Stomach (tissue), 9 donors: Measurements from ENCODE around the gene ATP11C. TPM values are rescaled to one million over a fixed set of nuclear protein-coding genes. Genes with fewer than 3 reads are reported as not detected.
A peak's percentile ranks its signal among the peaks of the same experiment; 100 is the strongest.

ENCODE experiments used
- DNase-seq, 2 donors: peaks; one replicate each; pipeline versions ENCODE4 v3.0.0 to v3.0.0-alpha.2; 2013 to 2019
- H3K27ac ChIP-seq, 5 donors: fragments of 200-600 bp in 4 of 5; sonication (generic) in 4 of 5; one replicate each; pipeline ENCODE4 v1.5.1; 2013 to 2019; ENCODE audit warnings: mild to moderate bottlenecking in 1 of 5, moderate library complexity in 1 of 5
- H3K27me3 ChIP-seq, 3 donors: fragments of 200-600 bp; sonication (generic); one replicate each; pipeline ENCODE4 v1.5.1; 2017 to 2019; ENCODE audit warnings: mixed run types in 1 of 3
- H3K36me3 ChIP-seq, 4 donors: fragments of 200-600 bp; sonication (generic); 1 replicate in 3 of 4; 2 replicates in 1 of 4; pipeline ENCODE4 v1.5.1; 2016 to 2019
- H3K4me1 ChIP-seq, 4 donors: fragments of 200-600 bp; sonication (generic); one replicate each; pipeline ENCODE4 v1.5.1; 2016 to 2019
- H3K4me3 ChIP-seq, 4 donors: fragments of 200-600 bp; sonication (generic) in 3 of 4; one replicate each; pipeline ENCODE4 v1.5.1; 2016 to 2019; ENCODE audit warnings: mild to moderate bottlenecking in 1 of 4
- H3K9me3 ChIP-seq, 4 donors: fragments of 200-600 bp; sonication (generic); one replicate each; pipeline ENCODE4 v1.5.1; 2016 to 2019
- CTCF ChIP-seq, 7 experiments: fragments of 450-650 bp in 4 of 7; fragments of 200-600 bp in 3 of 7; sonication (generic) in 3 of 7; IDR thresholded peaks; one replicate each; pipeline ENCODE4 v1.5.1; 2016 to 2019; ENCODE audit warnings: antibody characterized with exemption in 7 of 7, control low read depth in 2 of 7, mild to moderate bottlenecking in 1 of 7
- EP300 ChIP-seq: sonication (generic); formaldehyde crosslinking; IDR thresholded peaks from one replicate; pipeline ENCODE4 v1.6.1; 2017; ENCODE audit warnings: antibody characterized with exemption
- POLR2A ChIP-seq, 4 donors: fragments of 450-650 bp; IDR thresholded peaks; one replicate each; pipeline ENCODE4 v1.6.1; 2016; ENCODE audit warnings: antibody characterized with exemption in 4 of 4, control low read depth in 2 of 4, mild to moderate bottlenecking in 1 of 4, moderate library complexity in 1 of 4
- POLR2AphosphoS5 ChIP-seq, 3 donors: sonication (generic); formaldehyde crosslinking; IDR thresholded peaks; one replicate each; pipeline ENCODE4 v1.6.1; 2016; ENCODE audit warnings: antibody characterized with exemption in 3 of 3
- WGBS, 5 donors: extraction: QIAGEN DNeasy Blood & Tissue Kit in 3 of 5; methylation state at CpG; one replicate each; pipeline versions ENCODE4 v1.1.5 to v1.1.7; 2013 to 2018; 5-methylcytosine and 5-hydroxymethylcytosine counted together
- intact Hi-C: fragments of 100-400 bp; cut with DNase I; formaldehyde crosslinking; loops from one replicate; pipeline ENCODE4 v1.15.1; 2023; ENCODE audit warnings: low total_unique reads
- polyA plus RNA-seq, 3 donors: library from polyadenylated mRNA; stranded (reverse); fragments of 200-250 nt; gene quantifications; one replicate each; pipeline ENCODE4 v1.2.3, GENCODE V29; 2013
- total RNA-seq, 5 donors: library from RNA; depleted of rRNA; stranded (reverse); fragments of >200 nt; gene quantifications; one replicate each; pipeline versions ENCODE4 v1.1.0 to v1.2.3, GENCODE V29; 2014 to 2016
- donor health status: healthy with polysubstance abuse.
- donor health status: Bipolar disorder and iron deficiency.
- donor health status: healthy.

ATP11C gene
- total and polyA plus RNA-seq, 8 donors = 3.3 to 46.4 (median 10.9) TPM

GRCh38 chrX:139783030-139783429 is 149.8 kb downstream of the ATP11C start:
- H3K27ac ChIP-seq = no peak overlapping the region
- TF ChIP-seq POLR2A (IDR thresholded peaks at IDR 0.05) (no peak), EP300 (no peak), CTCF (IDR thresholded peaks at IDR 0.05) (no peak), POLR2AphosphoS5 (IDR thresholded peaks at IDR 0.05) (no peak)
- H3K9me3 ChIP-seq = no peaks in the 10 kb centered on the region
- WGBS, 5 donors = 84 to 98% (median 93%) methylated on average over 3 of the region's 3 CpGs
- intact Hi-C loops = no loop called here
- no peak for DNase-seq
- H3K27me3 ChIP-seq = no peaks in the 10 kb centered on the region
- no peak overlapping the region for H3K4me3 ChIP-seq
- H3K36me3 ChIP-seq = peaks cover 0 to 40% (median 27%) of the 10 kb centered on the region in 4 donors
- H3K4me1 ChIP-seq = no peaks in the 10 kb centered on the region

- TF ChIP-seq POLR2AphosphoS5 (IDR thresholded peaks at IDR 0.05) (no peak), POLR2A (IDR thresholded peaks at IDR 0.05) (no peak), EP300 (no peak), CTCF (IDR thresholded peaks at IDR 0.05) (no peak)
- Histone ChIP-seq H3K27me3 (no peaks in the 10 kb centered on the region), H3K4me1 (no peaks in the 10 kb centered on the region), H3K9me3 (peaks cover 0 to 13% (median 3%) of the 10 kb centered on the region in 4 donors), H3K4me3 (no peak overlapping the region), H3K27ac (no peak overlapping the region), H3K36me3 (peaks cover 0 to 38% (median 23%) of the 10 kb centered on the region in 4 donors)
- no peak for DNase-seq
- 89 to 97% (median 94%) methylated on average over 3 of the region's 3 CpGs for WGBS, 5 donors
- intact Hi-C loops = no loop called here
Observed at GRCh38 chrX:139776599-139776998, 156.3 kb downstream of the ATP11C start.

GRCh38 chrX:139770366-139770765 is 162.5 kb downstream of the ATP11C start:
- 90 to 100% (median 96%) methylated on average over 2 of the region's 2 CpGs for WGBS, 5 donors
- Histone ChIP-seq H3K27me3 (no peaks in the 10 kb centered on the region), H3K27ac (no peak overlapping the region), H3K4me3 (no peak overlapping the region), H3K36me3 (peaks cover 0 to 52% (median 47%) of the 10 kb centered on the region in 4 donors), H3K4me1 (no peaks in the 10 kb centered on the region), H3K9me3 (peaks cover 0 to 13% (median 3%) of the 10 kb centered on the region in 4 donors)
- no peak for DNase-seq
- no peak for TF ChIP-seq POLR2A (IDR thresholded peaks at IDR 0.05)
- no peak for TF ChIP-seq EP300
- no peak for TF ChIP-seq POLR2AphosphoS5 (IDR thresholded peaks at IDR 0.05)
- TF ChIP-seq CTCF (IDR thresholded peaks at IDR 0.05) = no peak
- intact Hi-C loops = no loop called here

- no peak for TF ChIP-seq CTCF (IDR thresholded peaks at IDR 0.05)
- TF ChIP-seq POLR2A (IDR thresholded peaks at IDR 0.05) = no peak
- TF ChIP-seq POLR2AphosphoS5 (IDR thresholded peaks at IDR 0.05) = no peak
- no peak overlapping the region for H3K27ac ChIP-seq
- no peaks in the 10 kb centered on the region for H3K27me3 ChIP-seq
- DNase-seq = peak in 1 of 2 donors; percentile 25
- intact Hi-C loops = no loop called here
- peaks cover 0 to 31% (median 24%) of the 10 kb centered on the region in 4 donors for H3K36me3 ChIP-seq
- H3K4me1 ChIP-seq = no peaks in the 10 kb centered on the region
- WGBS, 5 donors = 65 to 87% (median 76%) methylated on average over 5 of the region's 5 CpGs
- H3K9me3 ChIP-seq = no peaks in the 10 kb centered on the region
- H3K4me3 ChIP-seq = no peak overlapping the region
Observed at GRCh38 chrX:139766545-139766983, 166.3 kb downstream of the ATP11C start.
